CD14-positive monocyte (primary cell): Measurements from ENCODE around the gene SLC25A1. TPM values are rescaled to one million over a fixed set of nuclear protein-coding genes. Genes with fewer than 3 reads are reported as not detected.

Experiments
- polyA plus RNA-seq, 3 donors: library from polyadenylated mRNA; depleted of rRNA in 1 of 3; unstranded in 2 of 3; stranded (reverse) in 1 of 3; fragments of 300-500 nt in 2 of 3; fragments of >200 nt in 1 of 3; fragmentation: Illumina TruSeq in 2 of 3; gene quantifications; 1 replicate in 2 of 3; 2 replicates in 1 of 3; pipeline ENCODE4 v1.2.3, GENCODE V29; 2012 to 2021

The SLC25A1 gene
- polyA plus RNA-seq, 3 donors, result 15.2 to 37.4 (median 35.1) TPM

Other genes with a start within 250 kb of the SLC25A1 start
- not detected for gene PRODH, start 242.4 kb downstream of the SLC25A1 start, polyA plus RNA-seq
- 10 to 100 TPM; 28.9 to 37.0 (median 36.2) TPM for gene DGCR2, start 56.3 kb downstream of the SLC25A1 start, polyA plus RNA-seq
- under 1 TPM in 1 of 3 donors, not detected in 2; 0.04 TPM for gene TSSK2, start 47.4 kb downstream of the SLC25A1 start, polyA plus RNA-seq
- gene ESS2, start 34.1 kb downstream of the SLC25A1 start, polyA plus RNA-seq, result 10 to 100 TPM in 1 of 3 donors, 1 to 10 TPM in 2; 4.0 to 18.0 (median 5.5) TPM
- gene GSC2, start 28.4 kb downstream of the SLC25A1 start, polyA plus RNA-seq, result not detected
- gene CLTCL1, start 113.0 kb upstream of the SLC25A1 start, polyA plus RNA-seq, result 10 to 100 TPM in 1 of 3 donors, 1 to 10 TPM in 2; 5.1 to 17.0 (median 6.1) TPM